Activated T-helper 1 cell treated with Interleukin-2 at 50 U/mL for 16 hours (primary cell): ENCODE data around the gene RSL1D1.
A peak's percentile ranks its signal among the peaks of the same experiment; 100 is the strongest.
"Not testable (repeated sequence)": the region's sequence is repeated elsewhere in the genome, so short reads cannot be mapped to it uniquely, and the experiment has no call there.

Experiments used
- DNase-seq: peaks from one replicate; pipeline ENCODE4 v3.0.0-alpha.2; 2020; ENCODE audit warnings: low read depth

RSL1D1 gene

GRCh38 chr16:11797166-11797956, 54.0 kb downstream of the RSL1D1 start, which contains the start of gene ZC3H7A:
Gene ZC3H7A (minus strand): TSS chr16:11797258. CDS start chr16:11782354, 14,904 bp downstream.
- DNase-seq, result peak; percentile 93

GRCh38 chr16:11796227-11797165, 54.8 kb downstream of the RSL1D1 start:
- DNase-seq, result no peak

GRCh38 chr16:11795887-11796226, 55.5 kb downstream of the RSL1D1 start:
- DNase-seq, result no peak

- DNase-seq, result no peak
These were observed 56.1 kb downstream of the RSL1D1 start for GRCh38 chr16:11794996-11795886.

GRCh38 chr16:11794447-11794846, 56.9 kb downstream of the RSL1D1 start:
- DNase-seq, result no peak

- DNase-seq, result no peak
These were observed 57.5 kb downstream of the RSL1D1 start for GRCh38 chr16:11793840-11794239.

GRCh38 chr16:11792410-11793241, 58.7 kb downstream of the RSL1D1 start:
- DNase-seq, result no peak

- no peak for DNase-seq
These were observed 60.1 kb downstream of the RSL1D1 start for GRCh38 chr16:11791144-11791828.

GRCh38 chr16:11788914-11789313, 62.4 kb downstream of the RSL1D1 start:
- DNase-seq, result no peak

GRCh38 chr16:11784980-11785599, 66.3 kb downstream of the RSL1D1 start:
- not testable (repeated sequence) for DNase-seq

- DNase-seq, result not testable (repeated sequence)
These were observed 67.0 kb downstream of the RSL1D1 start for GRCh38 chr16:11784381-11784780.

GRCh38 chr16:11784038-11784369, 67.3 kb downstream of the RSL1D1 start:
- no peak for DNase-seq
